Trophoblast cell (in vitro differentiated cells and primary cell): ENCODE data around the gene RNU7-1.

Experiments used
- DNase-seq, 2 donors: peaks; one replicate each; pipeline ENCODE4 v3.0.0-alpha.2; 2016
- H2AFZ ChIP-seq: 2 replicates; pipeline ENCODE4 v1.6.1; 2013; ENCODE audit warnings: low read length, moderate library complexity, mild to moderate bottlenecking; ENCODE audit not compliant: insufficient read depth, poor library complexity
- H2AK5ac ChIP-seq: 2 replicates; pipeline ENCODE4 v1.6.1; 2013; ENCODE audit warnings: mild to moderate bottlenecking, low read length
- H2BK120ac ChIP-seq: 2 replicates; pipeline ENCODE4 v1.6.1; 2013; ENCODE audit warnings: low read length, mild to moderate bottlenecking, moderate library complexity; ENCODE audit not compliant: insufficient read depth, poor library complexity
- H2BK12ac ChIP-seq: 2 replicates; pipeline ENCODE4 v1.6.1; 2013; ENCODE audit warnings: mild to moderate bottlenecking, low read length, moderate library complexity
- H2BK5ac ChIP-seq: 2 replicates; pipeline ENCODE4 v1.6.1; 2013; ENCODE audit warnings: low read length, low read depth, moderate library complexity, mild to moderate bottlenecking; ENCODE audit not compliant: poor library complexity
- H3K14ac ChIP-seq: 2 replicates; pipeline ENCODE4 v1.6.1; 2013; ENCODE audit warnings: mild to moderate bottlenecking, low read length
- H3K18ac ChIP-seq: 2 replicates; pipeline ENCODE4 v1.6.1; 2013; ENCODE audit warnings: mild to moderate bottlenecking, low read length
- H3K23ac ChIP-seq: 2 replicates; pipeline ENCODE4 v1.6.1; 2013; ENCODE audit warnings: low read length
- H3K27ac ChIP-seq: 2 replicates; pipeline ENCODE4 v1.5.1; 2013; ENCODE audit warnings: low read depth, mild to moderate bottlenecking, inconsistent platforms, low read length, moderate library complexity
- H3K27me3 ChIP-seq: 2 replicates; pipeline ENCODE4 v1.6.1; 2013; ENCODE audit warnings: inconsistent platforms, mild to moderate bottlenecking, low read length, moderate library complexity; ENCODE audit not compliant: insufficient read depth
- H3K36me3 ChIP-seq, 2 experiments: 1 replicate in 1 of 2; 2 replicates in 1 of 2; pipeline ENCODE4 v1.6.1; 2013; ENCODE audit warnings: low read length in 2 of 2, mild to moderate bottlenecking in 2 of 2, moderate library complexity in 1 of 2; ENCODE audit not compliant: insufficient read depth in 2 of 2, control insufficient read depth in 1 of 2
- H3K4ac ChIP-seq: 2 replicates; pipeline ENCODE4 v1.6.1; 2013; ENCODE audit warnings: low read depth, mild to moderate bottlenecking, low read length, moderate library complexity
- H3K4me1 ChIP-seq, 2 experiments: 1 replicate in 1 of 2; 2 replicates in 1 of 2; pipeline ENCODE4 v1.6.1; 2013; ENCODE audit warnings: low read length in 2 of 2, mild to moderate bottlenecking in 2 of 2, moderate library complexity in 1 of 2; ENCODE audit not compliant: insufficient read depth in 2 of 2, control insufficient read depth in 1 of 2
- H3K4me2 ChIP-seq: 2 replicates; pipeline ENCODE4 v1.6.1; 2013; ENCODE audit warnings: inconsistent platforms, mild to moderate bottlenecking, low read length, moderate library complexity
- H3K4me3 ChIP-seq: 2 replicates; pipeline ENCODE4 v1.5.1; 2013; ENCODE audit warnings: mild to moderate bottlenecking, low read depth, low read length, inconsistent platforms
- H3K79me1 ChIP-seq: one replicate; pipeline ENCODE4 v1.6.1; 2013; ENCODE audit warnings: low read length
- H3K79me2 ChIP-seq: 2 replicates; pipeline ENCODE4 v1.6.1; 2013; ENCODE audit warnings: low read length, mild to moderate bottlenecking; ENCODE audit not compliant: control insufficient read depth, insufficient read depth, poor library complexity
- H3K9ac ChIP-seq: 2 replicates; pipeline ENCODE4 v1.6.1; 2013; ENCODE audit warnings: mild to moderate bottlenecking, low read length
- H3K9me3 ChIP-seq: 2 replicates; pipeline ENCODE4 v1.6.1; 2013; ENCODE audit warnings: low read depth, mild to moderate bottlenecking, control low read depth, inconsistent platforms, low read length; ENCODE audit not compliant: insufficient read depth
- H4K12ac ChIP-seq: 2 replicates; pipeline ENCODE4 v1.6.1; 2013; ENCODE audit warnings: low read depth, mild to moderate bottlenecking, low read length, moderate library complexity
- H4K8ac ChIP-seq: 2 replicates; pipeline ENCODE4 v1.6.1; 2013; ENCODE audit warnings: low read depth, mild to moderate bottlenecking, low read length, moderate library complexity
- H4K91ac ChIP-seq: one replicate; pipeline ENCODE4 v1.6.1; 2013; ENCODE audit warnings: low read depth, mild to moderate bottlenecking, low read length, moderate library complexity
- WGBS: extraction: QIAGEN DNeasy Blood & Tissue Kit; methylation state at CpG from one replicate; pipeline ENCODE4 v1.1.7; 2013; ENCODE audit warnings: missing lambda C conversion rate; ENCODE audit not compliant: insufficient read length, insufficient coverage; ENCODE audit errors: extremely low coverage; 5-methylcytosine and 5-hydroxymethylcytosine counted together

The RNU7-1 gene

GRCh38 chr12:6956021-6956727 is 12.6 kb downstream of the RNU7-1 start:
- Histone ChIP-seq H3K4me1 (peaks cover 0 to 3% of the 10 kb centered on the region in 2 experiments), H3K9me3 (no peaks in the 10 kb centered on the region), H3K4me2 (no peak overlapping the region), H2AFZ (no peak overlapping the region), H3K79me1 (peaks cover under 1% of the 10 kb centered on the region), H3K23ac (no peak overlapping the region), H3K9ac (no peak overlapping the region), H4K91ac (no peak overlapping the region), H3K14ac (no peak overlapping the region), H3K27me3 (no peaks in the 10 kb centered on the region), H3K79me2 (no peaks in the 10 kb centered on the region), H4K12ac (no peak overlapping the region), H3K18ac (no peak overlapping the region), H2BK12ac (no peak overlapping the region), H3K36me3 (peaks cover 12 to 16% of the 10 kb centered on the region in 2 experiments), H3K4me3 (no peak overlapping the region), H4K8ac (no peak overlapping the region), H2BK120ac (no peak overlapping the region), H3K4ac (no peak overlapping the region), H3K27ac (no peak overlapping the region), H2BK5ac (no peak overlapping the region), H2AK5ac (no peak overlapping the region)
- WGBS: no CpG with 5 or more reads among the region's 28 CpGs
- no peak for DNase-seq

GRCh38 chr12:6957151-6957701 is 13.6 kb downstream of the RNU7-1 start:
- Histone ChIP-seq H2BK120ac (no peak overlapping the region), H3K23ac (no peak overlapping the region), H3K4ac (no peak overlapping the region), H3K79me1 (peaks cover 10% of the 10 kb centered on the region), H3K27ac (no peak overlapping the region), H4K8ac (no peak overlapping the region), H3K79me2 (no peaks in the 10 kb centered on the region), H3K9me3 (no peaks in the 10 kb centered on the region), H2AFZ (no peak overlapping the region), H2BK5ac (no peak overlapping the region), H3K36me3 (peaks cover 12 to 16% of the 10 kb centered on the region in 2 experiments), H2AK5ac (no peak overlapping the region), H3K4me2 (no peak overlapping the region), H3K18ac (no peak overlapping the region), H4K12ac (no peak overlapping the region), H3K27me3 (no peaks in the 10 kb centered on the region), H3K4me3 (no peak overlapping the region), H2BK12ac (no peak overlapping the region), H4K91ac (no peak overlapping the region), H3K14ac (no peak overlapping the region), H3K9ac (no peak overlapping the region), H3K4me1 (peaks cover 0 to 8% of the 10 kb centered on the region in 2 experiments)
- WGBS: no CpG with 5 or more reads among the region's 20 CpGs
- DNase-seq: no peak

- H3K23ac ChIP-seq: no peak overlapping the region
- H3K4me1 ChIP-seq: peaks cover 6 to 13% of the 10 kb centered on the region in 2 experiments
- no peak overlapping the region for H2AFZ ChIP-seq
- no peak overlapping the region for H3K27ac ChIP-seq
- peaks cover 17% of the 10 kb centered on the region for H3K79me1 ChIP-seq
- no peak overlapping the region for H4K12ac ChIP-seq
- H2BK5ac ChIP-seq: no peak overlapping the region
- H3K4me2 ChIP-seq: no peak overlapping the region
- WGBS: no CpG with 5 or more reads among the region's 28 CpGs
- no peaks in the 10 kb centered on the region for H3K9me3 ChIP-seq
- H3K9ac ChIP-seq: no peak overlapping the region
- H4K8ac ChIP-seq: no peak overlapping the region
- DNase-seq: no peak
- no peak overlapping the region for H3K18ac ChIP-seq
- no peak overlapping the region for H2AK5ac ChIP-seq
- no peak overlapping the region for H3K14ac ChIP-seq
- no peak overlapping the region for H3K4ac ChIP-seq
- H3K4me3 ChIP-seq: no peak overlapping the region
- no peak overlapping the region for H4K91ac ChIP-seq
- no peak overlapping the region for H2BK120ac ChIP-seq
- peaks cover 6% of the 10 kb centered on the region for H3K79me2 ChIP-seq
- no peaks in the 10 kb centered on the region for H3K27me3 ChIP-seq
- H2BK12ac ChIP-seq: no peak overlapping the region
- peaks cover 12 to 16% of the 10 kb centered on the region in 2 experiments for H3K36me3 ChIP-seq
Measured at GRCh38 chr12:6957741-6958608, 14.4 kb downstream of the RNU7-1 start.

- Histone ChIP-seq H3K79me1 (peaks cover 23% of the 10 kb centered on the region), H3K9ac (no peak overlapping the region), H3K4me1 (peaks cover 6 to 14% of the 10 kb centered on the region in 2 experiments), H2AFZ (no peak overlapping the region), H3K27ac (no peak overlapping the region), H3K27me3 (no peaks in the 10 kb centered on the region), H4K91ac (no peak overlapping the region), H3K4me3 (no peak overlapping the region), H3K9me3 (peaks cover 2% of the 10 kb centered on the region), H2AK5ac (no peak overlapping the region), H3K23ac (no peak overlapping the region), H4K8ac (no peak overlapping the region), H3K4ac (no peak overlapping the region), H2BK5ac (no peak overlapping the region), H2BK12ac (no peak overlapping the region), H3K36me3 (peaks cover 12 to 16% of the 10 kb centered on the region in 2 experiments), H3K79me2 (peaks cover 11% of the 10 kb centered on the region), H3K4me2 (no peak overlapping the region), H2BK120ac (no peak overlapping the region), H3K18ac (no peak overlapping the region), H4K12ac (no peak overlapping the region), H3K14ac (no peak overlapping the region)
- no CpG with 5 or more reads among the region's 10 CpGs for WGBS
- DNase-seq: no peak
Measured at GRCh38 chr12:6958609-6959057, 15.0 kb downstream of the RNU7-1 start.
